ENCODE data around the gene ARHGAP28.
"Not testable (repeated sequence)": the region's sequence is repeated elsewhere in the genome, so short reads cannot be mapped to it uniquely, and the experiment has no call there.

The ARHGAP28 gene

DNA sequence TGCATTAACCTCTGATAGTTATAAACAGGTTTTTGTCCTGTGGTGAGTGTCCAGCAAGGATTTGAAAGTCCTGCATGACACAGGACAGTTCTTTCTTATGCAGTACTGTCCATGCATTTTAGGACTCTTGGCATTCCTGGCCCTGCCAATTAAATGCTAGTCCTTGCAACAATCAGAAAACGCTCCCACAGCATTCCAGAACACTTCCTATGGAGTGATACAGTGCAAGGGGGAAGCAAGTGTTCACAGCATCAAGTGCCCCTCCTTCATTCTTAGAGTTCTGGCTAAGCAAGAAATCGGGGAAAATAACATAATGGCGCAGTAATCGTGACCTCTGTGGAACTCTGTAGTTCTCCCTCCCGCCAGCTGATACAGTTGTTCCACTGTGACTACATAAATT is 62.9 kb downstream of the ARHGAP28 start:
- H3K9ac ChIP-seq (ENCODE audit: low read length): no peak overlapping the region
- H3K4me1 ChIP-seq (ENCODE audit: control insufficient read depth, insufficient read depth, low read length): peaks cover 9% of the 10 kb centered on the region; the same call in 1 of the 2 replicates
- H3K9me3 ChIP-seq (ENCODE audit: control insufficient read depth, insufficient read depth, low read depth, low read length): peaks cover 6% of the 10 kb centered on the region
- 0 out of 2 replicates have a peak, but pooled peaks cover 2% of the 10 kb centered on the region for H3K36me3 ChIP-seq (ENCODE audit: control insufficient read depth, insufficient read depth, low read length)
- no peak overlapping the region for H3K4me3 ChIP-seq (ENCODE audit: low read depth, low read length)
- H3K27ac ChIP-seq (ENCODE audit: low read depth, low read length): no peak overlapping the region
- no peaks in the 10 kb centered on the region for H3K27me3 ChIP-seq (ENCODE audit: control insufficient read depth, insufficient read depth, low read length)

DNA sequence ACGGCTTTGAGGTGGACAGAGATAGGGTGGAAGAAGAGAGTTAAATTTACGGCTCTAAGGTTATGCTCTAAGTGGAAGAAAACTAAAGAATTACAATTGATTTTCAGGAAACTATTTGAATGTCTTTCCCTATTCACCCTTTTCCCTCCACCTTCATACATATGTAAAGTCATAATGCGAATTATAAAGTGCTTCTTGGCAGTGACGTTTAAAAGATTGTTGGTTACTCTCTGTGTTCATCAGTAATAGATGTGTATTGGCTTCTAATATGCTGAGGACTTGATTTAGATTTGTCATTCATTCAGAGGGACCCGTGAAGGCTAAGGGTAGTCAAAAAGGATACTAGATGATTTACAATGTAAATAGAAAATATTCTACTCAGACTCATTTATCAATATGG is 63.9 kb downstream of the ARHGAP28 start:
- Histone ChIP-seq H3K4me3 (ENCODE audit: low read depth, low read length) (no peak overlapping the region), H3K27ac (ENCODE audit: low read depth, low read length) (no peak overlapping the region), H3K4me1 (ENCODE audit: control insufficient read depth, insufficient read depth, low read length) (peaks cover 9% of the 10 kb centered on the region; the same call in 1 of the 2 replicates), H3K9ac (ENCODE audit: low read length) (no peak overlapping the region), H3K36me3 (ENCODE audit: control insufficient read depth, insufficient read depth, low read length) (no peaks in the 10 kb centered on the region), H3K27me3 (ENCODE audit: control insufficient read depth, insufficient read depth, low read length) (no peaks in the 10 kb centered on the region), H3K9me3 (ENCODE audit: control insufficient read depth, insufficient read depth, low read depth, low read length) (no peaks in the 10 kb centered on the region)

DNA sequence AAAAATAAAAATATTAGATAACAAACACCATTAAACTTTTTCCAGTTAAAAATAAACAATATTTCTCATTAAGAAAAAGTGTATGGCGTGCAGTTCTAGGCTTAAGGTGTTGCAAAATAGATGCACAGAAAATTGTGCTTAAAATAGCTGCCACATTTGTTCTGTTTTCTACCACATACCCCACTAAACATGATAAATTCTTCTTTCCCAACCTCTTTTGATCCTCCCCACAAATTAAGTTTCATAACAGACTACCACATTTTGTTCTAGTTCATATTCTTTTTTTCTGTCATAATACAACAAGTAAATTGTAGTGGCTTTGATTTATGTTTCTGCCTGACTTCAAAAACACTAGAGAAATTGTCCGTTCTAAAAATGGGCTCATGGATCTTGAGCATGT is 64.5 kb downstream of the ARHGAP28 start:
- no peaks in the 10 kb centered on the region for H3K27me3 ChIP-seq (ENCODE audit: control insufficient read depth, insufficient read depth, low read length)
- no peaks in the 10 kb centered on the region for H3K9me3 ChIP-seq (ENCODE audit: control insufficient read depth, insufficient read depth, low read depth, low read length)
- H3K4me3 ChIP-seq (ENCODE audit: low read depth, low read length): no peak overlapping the region
- peaks cover 9% of the 10 kb centered on the region; the same call in 1 of the 2 replicates for H3K4me1 ChIP-seq (ENCODE audit: control insufficient read depth, insufficient read depth, low read length)
- no peaks in the 10 kb centered on the region for H3K36me3 ChIP-seq (ENCODE audit: control insufficient read depth, insufficient read depth, low read length)
- no peak overlapping the region for H3K9ac ChIP-seq (ENCODE audit: low read length)
- H3K27ac ChIP-seq (ENCODE audit: low read depth, low read length): no peak overlapping the region

DNA sequence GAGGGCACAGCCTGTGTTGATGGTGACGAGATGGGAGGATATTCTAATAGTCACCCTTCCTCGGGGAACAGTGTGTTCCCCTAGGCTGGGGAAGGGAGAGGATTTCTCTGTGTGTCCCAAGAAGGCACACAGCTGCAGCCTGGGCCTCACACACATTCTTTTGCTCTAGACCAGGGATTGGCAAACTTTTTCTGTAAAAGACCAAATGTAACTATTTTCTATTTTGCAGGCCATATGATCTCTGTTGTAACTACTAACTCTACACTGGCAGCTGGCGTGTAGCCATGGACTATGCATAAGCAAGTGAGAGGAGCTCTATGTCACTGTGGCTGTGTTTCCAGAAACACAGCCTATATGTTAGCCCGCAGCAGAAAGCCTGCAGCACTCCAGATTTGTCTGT is 65.8 kb downstream of the ARHGAP28 start:
- Histone ChIP-seq H3K27me3 (ENCODE audit: control insufficient read depth, insufficient read depth, low read length) (no peaks in the 10 kb centered on the region), H3K4me1 (ENCODE audit: control insufficient read depth, insufficient read depth, low read length) (peaks cover 9% of the 10 kb centered on the region; the same call in 1 of the 2 replicates), H3K36me3 (ENCODE audit: control insufficient read depth, insufficient read depth, low read length) (no peaks in the 10 kb centered on the region), H3K4me3 (ENCODE audit: low read depth, low read length) (no peak overlapping the region), H3K27ac (ENCODE audit: low read depth, low read length) (no peak overlapping the region), H3K9me3 (ENCODE audit: control insufficient read depth, insufficient read depth, low read depth, low read length) (no peaks in the 10 kb centered on the region), H3K9ac (ENCODE audit: low read length) (no peak overlapping the region)

DNA sequence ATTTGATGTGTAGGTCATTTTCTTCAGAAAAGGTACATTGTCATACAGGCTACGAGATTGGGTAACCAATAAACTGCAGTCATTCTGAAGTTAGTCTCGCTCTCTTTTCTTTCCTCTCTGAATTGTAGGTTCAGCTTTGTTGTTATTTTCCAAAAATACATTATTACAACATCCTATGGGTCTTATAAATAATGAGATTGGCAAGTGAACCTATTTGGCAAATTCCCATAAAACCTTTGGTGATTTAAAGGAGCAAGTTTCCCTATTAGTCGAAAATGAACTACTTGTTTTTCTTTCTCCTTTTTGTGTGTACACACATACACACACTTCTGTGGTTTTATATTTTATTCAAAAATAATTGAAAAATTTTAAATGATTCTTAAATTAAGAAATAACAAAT is 67.0 kb downstream of the ARHGAP28 start:
- H3K27me3 ChIP-seq (ENCODE audit: control insufficient read depth, insufficient read depth, low read length): no peaks in the 10 kb centered on the region
- H3K9me3 ChIP-seq (ENCODE audit: control insufficient read depth, insufficient read depth, low read depth, low read length): no peaks in the 10 kb centered on the region
- no peak overlapping the region for H3K4me3 ChIP-seq (ENCODE audit: low read depth, low read length)
- no peaks in the 10 kb centered on the region for H3K36me3 ChIP-seq (ENCODE audit: control insufficient read depth, insufficient read depth, low read length)
- H3K9ac ChIP-seq (ENCODE audit: low read length): no peak overlapping the region
- peaks cover 9% of the 10 kb centered on the region; the same call in 1 of the 2 replicates for H3K4me1 ChIP-seq (ENCODE audit: control insufficient read depth, insufficient read depth, low read length)
- no peak overlapping the region for H3K27ac ChIP-seq (ENCODE audit: low read depth, low read length)

DNA sequence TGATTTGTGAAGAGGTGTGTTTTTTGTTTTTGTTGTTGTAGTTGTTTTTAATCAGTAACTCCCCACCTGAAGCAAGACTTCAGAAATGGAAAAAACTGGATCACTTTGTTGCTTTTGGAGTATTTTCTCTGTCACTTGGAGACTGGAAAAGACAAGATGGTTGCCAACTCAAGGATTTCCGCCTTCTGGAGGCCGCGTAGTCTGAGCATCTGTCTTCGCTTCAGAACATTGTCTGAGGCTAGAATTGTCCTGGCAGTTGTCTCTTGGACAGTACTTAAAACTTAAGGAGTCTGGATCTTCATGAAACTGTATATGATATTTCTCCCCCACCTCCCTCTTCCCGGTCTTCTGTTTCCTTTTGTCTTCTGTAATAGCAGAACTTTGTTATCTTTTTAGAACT is 67.7 kb downstream of the ARHGAP28 start:
- Histone ChIP-seq H3K27me3 (ENCODE audit: control insufficient read depth, insufficient read depth, low read length) (no peaks in the 10 kb centered on the region), H3K9me3 (ENCODE audit: control insufficient read depth, insufficient read depth, low read depth, low read length) (peaks cover 5% of the 10 kb centered on the region; the same call in 1 of the 2 replicates), H3K4me1 (ENCODE audit: control insufficient read depth, insufficient read depth, low read length) (peaks cover 9% of the 10 kb centered on the region; the same call in 1 of the 2 replicates), H3K9ac (ENCODE audit: low read length) (no peak overlapping the region), H3K27ac (ENCODE audit: low read depth, low read length) (no peak overlapping the region), H3K36me3 (ENCODE audit: control insufficient read depth, insufficient read depth, low read length) (no peaks in the 10 kb centered on the region), H3K4me3 (ENCODE audit: low read depth, low read length) (no peak overlapping the region)

DNA sequence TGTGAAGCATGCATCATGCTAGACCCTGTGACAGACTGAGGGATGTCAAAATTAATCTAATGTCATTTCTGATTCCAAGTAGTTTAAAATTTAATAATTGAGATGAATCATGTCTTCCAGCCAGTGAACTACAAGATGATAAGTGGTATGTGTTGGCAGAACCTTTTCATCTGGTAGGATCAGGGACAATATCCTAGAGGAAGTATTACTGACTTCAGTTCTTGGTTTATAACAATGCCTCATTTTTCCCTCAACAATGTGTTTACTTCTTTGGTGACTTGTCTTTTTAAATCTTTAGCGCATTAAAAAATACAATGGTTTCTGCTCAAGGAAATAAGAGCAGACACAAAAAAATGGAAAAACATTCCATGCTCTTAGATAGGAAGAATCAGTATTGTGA is 69.4 kb downstream of the ARHGAP28 start:
- H3K27me3 ChIP-seq (ENCODE audit: control insufficient read depth, insufficient read depth, low read length): no peaks in the 10 kb centered on the region
- no peaks in the 10 kb centered on the region for H3K4me1 ChIP-seq (ENCODE audit: control insufficient read depth, insufficient read depth, low read length)
- peaks cover 5% of the 10 kb centered on the region; the same call in 1 of the 2 replicates for H3K9me3 ChIP-seq (ENCODE audit: control insufficient read depth, insufficient read depth, low read depth, low read length)
- no peak overlapping the region for H3K27ac ChIP-seq (ENCODE audit: low read depth, low read length)
- H3K9ac ChIP-seq (ENCODE audit: low read length): no peak overlapping the region
- no peak overlapping the region for H3K4me3 ChIP-seq (ENCODE audit: low read depth, low read length)
- H3K36me3 ChIP-seq (ENCODE audit: control insufficient read depth, insufficient read depth, low read length): no peaks in the 10 kb centered on the region

DNA sequence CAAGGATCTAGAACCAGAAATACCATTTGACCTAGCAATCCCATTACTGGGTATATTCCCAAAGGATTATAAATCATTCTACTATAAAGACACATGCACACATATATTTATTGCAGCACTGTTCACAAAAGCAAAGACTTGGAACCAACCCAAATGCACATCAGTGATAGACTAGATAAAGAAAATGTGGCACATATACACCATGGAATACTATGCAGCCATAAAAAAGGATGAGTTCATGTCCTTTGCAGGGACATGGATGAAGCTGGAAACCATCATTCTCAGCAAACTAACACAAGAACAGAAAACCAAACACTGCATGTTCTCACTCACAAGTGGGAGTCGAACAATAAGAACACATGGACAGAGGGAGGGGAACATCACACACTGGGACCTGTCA is 70.8 kb downstream of the ARHGAP28 start:
- not testable (repeated sequence) for H3K36me3 ChIP-seq (ENCODE audit: control insufficient read depth, insufficient read depth, low read length); H3K27me3 ChIP-seq (ENCODE audit: control insufficient read depth, insufficient read depth, low read length); H3K4me3 ChIP-seq (ENCODE audit: low read depth, low read length); H3K9ac ChIP-seq (ENCODE audit: low read length); H3K27ac ChIP-seq (ENCODE audit: low read depth, low read length); H3K9me3 ChIP-seq (ENCODE audit: control insufficient read depth, insufficient read depth, low read depth, low read length); H3K4me1 ChIP-seq (ENCODE audit: control insufficient read depth, insufficient read depth, low read length)

DNA sequence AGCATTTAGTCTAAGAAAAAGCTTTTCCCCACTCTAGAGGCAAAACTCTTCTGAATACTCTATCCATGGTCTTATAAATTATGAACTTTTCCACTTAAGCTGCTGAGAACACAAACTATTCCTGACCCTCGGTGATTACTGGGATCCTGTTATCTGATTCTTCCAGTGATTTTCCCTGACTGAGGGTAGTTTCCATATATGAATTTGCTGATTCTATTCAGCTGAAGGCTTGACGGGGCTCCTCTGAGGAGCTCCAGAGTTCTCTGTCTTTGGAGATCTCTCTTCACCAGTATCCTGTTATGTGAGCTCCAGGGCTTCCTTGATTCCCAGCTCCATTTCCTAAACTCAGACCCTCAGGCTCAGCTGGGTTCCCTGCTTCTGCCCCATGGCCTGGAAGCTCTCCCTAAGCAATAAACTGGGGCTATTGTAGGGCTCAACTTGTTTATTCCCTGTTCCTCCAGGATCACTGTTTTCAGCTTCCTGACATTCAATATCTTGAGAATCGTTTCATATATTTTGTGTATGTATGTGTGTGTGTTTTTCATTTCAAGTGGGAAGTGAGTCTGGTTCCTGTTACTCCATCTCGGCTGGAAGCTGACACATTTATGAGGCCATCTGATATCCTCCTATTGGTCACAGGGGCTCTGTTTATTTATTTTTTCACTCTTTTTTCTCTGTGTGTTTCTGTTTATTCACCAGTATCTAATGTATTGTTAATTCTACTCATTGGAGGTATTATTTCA is 78.2 kb downstream of the ARHGAP28 start:
- Histone ChIP-seq H3K27ac (ENCODE audit: low read depth, low read length) (no peak overlapping the region), H3K4me3 (ENCODE audit: low read depth, low read length) (no peak overlapping the region), H3K36me3 (ENCODE audit: control insufficient read depth, insufficient read depth, low read length) (no peaks in the 10 kb centered on the region), H3K9ac (ENCODE audit: low read length) (no peak overlapping the region), H3K27me3 (ENCODE audit: control insufficient read depth, insufficient read depth, low read length) (no peaks in the 10 kb centered on the region), H3K4me1 (ENCODE audit: control insufficient read depth, insufficient read depth, low read length) (peaks cover 3% of the 10 kb centered on the region; the same call in 1 of the 2 replicates), H3K9me3 (ENCODE audit: control insufficient read depth, insufficient read depth, low read depth, low read length) (peaks cover 6% of the 10 kb centered on the region; the same call in 1 of the 2 replicates)

DNA sequence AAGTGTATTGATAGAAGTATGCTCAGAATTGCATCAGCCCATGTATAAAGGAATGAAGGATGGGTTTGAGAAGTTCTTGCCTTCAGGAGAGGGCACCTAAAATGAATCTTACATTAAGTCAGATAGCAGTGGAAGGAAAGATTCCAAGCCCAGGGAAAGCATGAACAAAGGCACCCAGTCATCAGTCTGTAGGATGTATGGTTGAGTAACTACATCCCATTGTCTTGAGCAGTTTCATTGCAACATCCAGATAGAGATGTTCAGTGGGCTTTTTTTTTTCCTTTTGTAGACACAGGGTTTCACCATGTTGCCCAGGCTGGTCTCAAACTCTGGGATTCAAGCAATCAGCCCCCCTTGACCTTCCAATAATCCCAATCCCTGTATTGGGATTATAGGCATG is 80.7 kb downstream of the ARHGAP28 start:
- H3K27me3 ChIP-seq (ENCODE audit: control insufficient read depth, insufficient read depth, low read length): no peaks in the 10 kb centered on the region
- no peak overlapping the region for H3K4me3 ChIP-seq (ENCODE audit: low read depth, low read length)
- H3K9ac ChIP-seq (ENCODE audit: low read length): no peak overlapping the region
- no peaks in the 10 kb centered on the region for H3K36me3 ChIP-seq (ENCODE audit: control insufficient read depth, insufficient read depth, low read length)
- H3K27ac ChIP-seq (ENCODE audit: low read depth, low read length): no peak overlapping the region
- H3K9me3 ChIP-seq (ENCODE audit: control insufficient read depth, insufficient read depth, low read depth, low read length): peaks cover 6% of the 10 kb centered on the region; the same call in 1 of the 2 replicates
- H3K4me1 ChIP-seq (ENCODE audit: control insufficient read depth, insufficient read depth, low read length): peaks cover 5% of the 10 kb centered on the region; the same call in 1 of the 2 replicates

DNA sequence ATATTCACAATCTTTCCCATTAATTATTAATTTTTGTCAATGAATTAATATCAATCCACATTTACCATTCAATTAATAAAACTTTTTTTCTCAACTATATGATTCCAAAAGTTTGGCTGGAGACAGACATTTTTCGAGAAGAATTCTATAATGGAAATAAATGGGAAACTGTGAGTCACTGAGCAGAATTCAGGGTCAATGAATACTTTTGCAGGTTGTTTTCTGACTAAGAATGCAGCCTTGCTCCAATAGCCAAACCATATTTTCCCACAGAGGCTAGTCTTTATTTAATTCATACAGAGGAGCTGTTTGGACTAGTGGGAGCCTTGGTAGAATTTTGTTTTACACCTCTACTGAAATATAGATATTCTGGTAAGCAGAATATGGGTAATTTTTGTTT is 82.3 kb downstream of the ARHGAP28 start:
- H3K27me3 ChIP-seq (ENCODE audit: control insufficient read depth, insufficient read depth, low read length): no peaks in the 10 kb centered on the region
- no peak overlapping the region for H3K4me3 ChIP-seq (ENCODE audit: low read depth, low read length)
- no peaks in the 10 kb centered on the region for H3K36me3 ChIP-seq (ENCODE audit: control insufficient read depth, insufficient read depth, low read length)
- peaks cover 6% of the 10 kb centered on the region; the same call in 1 of the 2 replicates for H3K9me3 ChIP-seq (ENCODE audit: control insufficient read depth, insufficient read depth, low read depth, low read length)
- H3K27ac ChIP-seq (ENCODE audit: low read depth, low read length): no peak overlapping the region
- H3K4me1 ChIP-seq (ENCODE audit: control insufficient read depth, insufficient read depth, low read length): peaks cover 5% of the 10 kb centered on the region; the same call in 1 of the 2 replicates
- no peak overlapping the region for H3K9ac ChIP-seq (ENCODE audit: low read length)

All from HUES6 (cell line).